ENCODE results near the gene REX1BD.

REX1BD gene

DNA sequence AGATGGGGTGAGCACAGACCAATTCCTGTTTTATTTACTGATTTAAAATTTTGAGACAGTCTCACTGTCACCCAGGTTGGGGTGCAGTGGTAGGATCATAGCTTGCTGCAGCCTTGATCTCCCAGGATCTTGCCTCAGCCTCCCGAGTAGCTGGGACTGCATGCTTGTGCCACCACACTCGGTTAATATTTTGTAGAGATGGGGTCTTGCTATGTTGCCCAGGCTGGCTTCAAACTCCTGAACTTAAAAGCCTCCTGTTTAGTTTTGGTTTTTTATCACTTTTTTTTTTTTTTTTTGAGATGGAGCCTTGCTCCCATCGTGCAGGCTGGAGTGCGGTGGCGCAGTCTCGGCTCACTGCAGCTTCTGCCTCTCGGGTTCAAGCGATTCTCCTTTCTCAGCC is 12.2 kb upstream of the REX1BD start (continued):
- TF ChIP-seq, protein P1, sequence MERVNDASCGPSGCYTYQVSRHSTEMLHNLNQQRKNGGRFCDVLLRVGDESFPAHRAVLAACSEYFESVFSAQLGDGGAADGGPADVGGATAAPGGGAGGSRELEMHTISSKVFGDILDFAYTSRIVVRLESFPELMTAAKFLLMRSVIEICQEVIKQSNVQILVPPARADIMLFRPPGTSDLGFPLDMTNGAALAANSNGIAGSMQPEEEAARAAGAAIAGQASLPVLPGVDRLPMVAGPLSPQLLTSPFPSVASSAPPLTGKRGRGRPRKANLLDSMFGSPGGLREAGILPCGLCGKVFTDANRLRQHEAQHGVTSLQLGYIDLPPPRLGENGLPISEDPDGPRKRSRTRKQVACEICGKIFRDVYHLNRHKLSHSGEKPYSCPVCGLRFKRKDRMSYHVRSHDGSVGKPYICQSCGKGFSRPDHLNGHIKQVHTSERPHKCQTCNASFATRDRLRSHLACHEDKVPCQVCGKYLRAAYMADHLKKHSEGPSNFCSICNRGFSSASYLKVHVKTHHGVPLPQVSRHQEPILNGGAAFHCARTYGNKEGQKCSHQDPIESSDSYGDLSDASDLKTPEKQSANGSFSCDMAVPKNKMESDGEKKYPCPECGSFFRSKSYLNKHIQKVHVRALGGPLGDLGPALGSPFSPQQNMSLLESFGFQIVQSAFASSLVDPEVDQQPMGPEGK (CRISPR knock-in tag; IDR thresholded peaks at IDR 0.05; ENCODE audit: borderline replicate concordance), result no peak
- TF ChIP-seq, protein P2, sequence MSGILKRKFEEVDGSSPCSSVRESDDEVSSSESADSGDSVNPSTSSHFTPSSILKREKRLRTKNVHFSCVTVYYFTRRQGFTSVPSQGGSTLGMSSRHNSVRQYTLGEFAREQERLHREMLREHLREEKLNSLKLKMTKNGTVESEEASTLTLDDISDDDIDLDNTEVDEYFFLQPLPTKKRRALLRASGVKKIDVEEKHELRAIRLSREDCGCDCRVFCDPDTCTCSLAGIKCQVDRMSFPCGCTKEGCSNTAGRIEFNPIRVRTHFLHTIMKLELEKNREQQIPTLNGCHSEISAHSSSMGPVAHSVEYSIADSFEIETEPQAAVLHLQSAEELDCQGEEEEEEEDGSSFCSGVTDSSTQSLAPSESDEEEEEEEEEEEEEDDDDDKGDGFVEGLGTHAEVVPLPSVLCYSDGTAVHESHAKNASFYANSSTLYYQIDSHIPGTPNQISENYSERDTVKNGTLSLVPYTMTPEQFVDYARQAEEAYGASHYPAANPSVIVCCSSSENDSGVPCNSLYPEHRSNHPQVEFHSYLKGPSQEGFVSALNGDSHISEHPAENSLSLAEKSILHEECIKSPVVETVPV (CRISPR knock-in tag; IDR thresholded peaks at IDR 0.05), result no peak
- no peak for TF ChIP-seq CSDC2 (CRISPR knock-in tag; IDR thresholded peaks at IDR 0.05)

DNA sequence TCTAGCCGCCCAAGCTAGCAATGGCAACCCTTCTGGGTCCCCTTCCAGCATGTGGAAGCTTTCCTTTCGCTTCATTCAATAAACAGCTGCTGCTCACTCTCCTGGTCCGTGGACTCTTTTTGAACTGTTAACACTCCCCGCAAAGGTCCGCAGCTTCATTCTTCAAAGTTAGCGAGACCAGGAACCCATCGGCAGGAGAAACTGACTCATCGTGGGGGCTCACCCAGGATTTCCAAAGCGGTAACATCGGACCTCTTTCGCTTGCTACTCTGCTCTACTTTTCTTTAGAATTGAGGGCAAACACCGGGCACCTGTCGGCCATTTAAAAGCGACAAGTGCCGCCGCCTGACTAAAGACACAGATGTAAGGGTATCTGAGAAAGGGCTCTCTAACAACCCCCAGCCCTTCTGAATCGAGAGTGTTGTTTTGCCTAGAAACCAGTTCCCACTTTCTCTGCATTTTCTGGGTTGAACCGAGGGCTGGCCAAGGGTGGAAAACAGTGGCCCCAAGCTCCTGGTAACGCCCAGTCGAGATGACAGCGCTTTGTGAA is 11.2 kb upstream of the REX1BD start:
- no peak for TF ChIP-seq BACH2 (CRISPR knock-in tag; IDR thresholded peaks at IDR 0.05; ENCODE audit: borderline replicate concordance)
- no peak for TF ChIP-seq ESRRG (CRISPR knock-in tag; IDR thresholded peaks at IDR 0.05)
- TF ChIP-seq RARB (CRISPR knock-in tag; IDR thresholded peaks at IDR 0.05), result no peak
- TF ChIP-seq TCF4 (CRISPR knock-in tag; IDR thresholded peaks at IDR 0.05; ENCODE audit: borderline replicate concordance), result no peak
- no peak for TF ChIP-seq ZFP3 (CRISPR knock-in tag; IDR thresholded peaks at IDR 0.05)
- TF ChIP-seq GLIS3 (CRISPR knock-in tag; IDR thresholded peaks at IDR 0.05), result no peak
- no peak for TF ChIP-seq ZNF8 (CRISPR knock-in tag; IDR thresholded peaks at IDR 0.05)
- TF ChIP-seq, protein P3, sequence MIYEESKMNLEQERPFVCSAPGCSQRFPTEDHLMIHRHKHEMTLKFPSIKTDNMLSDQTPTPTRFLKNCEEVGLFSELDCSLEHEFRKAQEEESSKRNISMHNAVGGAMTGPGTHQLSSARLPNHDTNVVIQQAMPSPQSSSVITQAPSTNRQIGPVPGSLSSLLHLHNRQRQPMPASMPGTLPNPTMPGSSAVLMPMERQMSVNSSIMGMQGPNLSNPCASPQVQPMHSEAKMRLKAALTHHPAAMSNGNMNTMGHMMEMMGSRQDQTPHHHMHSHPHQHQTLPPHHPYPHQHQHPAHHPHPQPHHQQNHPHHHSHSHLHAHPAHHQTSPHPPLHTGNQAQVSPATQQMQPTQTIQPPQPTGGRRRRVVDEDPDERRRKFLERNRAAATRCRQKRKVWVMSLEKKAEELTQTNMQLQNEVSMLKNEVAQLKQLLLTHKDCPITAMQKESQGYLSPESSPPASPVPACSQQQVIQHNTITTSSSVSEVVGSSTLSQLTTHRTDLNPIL (CRISPR knock-in tag; IDR thresholded peaks at IDR 0.05; ENCODE audit: low read depth), result no peak
- no peak for TF ChIP-seq PPARA (CRISPR knock-in tag; IDR thresholded peaks at IDR 0.05; ENCODE audit: borderline replicate concordance)
- TF ChIP-seq, protein P2 (CRISPR knock-in tag; IDR thresholded peaks at IDR 0.05), result no peak
- TF ChIP-seq, protein P1 (CRISPR knock-in tag; IDR thresholded peaks at IDR 0.05; ENCODE audit: borderline replicate concordance), result no peak
- TF ChIP-seq, protein P4, sequence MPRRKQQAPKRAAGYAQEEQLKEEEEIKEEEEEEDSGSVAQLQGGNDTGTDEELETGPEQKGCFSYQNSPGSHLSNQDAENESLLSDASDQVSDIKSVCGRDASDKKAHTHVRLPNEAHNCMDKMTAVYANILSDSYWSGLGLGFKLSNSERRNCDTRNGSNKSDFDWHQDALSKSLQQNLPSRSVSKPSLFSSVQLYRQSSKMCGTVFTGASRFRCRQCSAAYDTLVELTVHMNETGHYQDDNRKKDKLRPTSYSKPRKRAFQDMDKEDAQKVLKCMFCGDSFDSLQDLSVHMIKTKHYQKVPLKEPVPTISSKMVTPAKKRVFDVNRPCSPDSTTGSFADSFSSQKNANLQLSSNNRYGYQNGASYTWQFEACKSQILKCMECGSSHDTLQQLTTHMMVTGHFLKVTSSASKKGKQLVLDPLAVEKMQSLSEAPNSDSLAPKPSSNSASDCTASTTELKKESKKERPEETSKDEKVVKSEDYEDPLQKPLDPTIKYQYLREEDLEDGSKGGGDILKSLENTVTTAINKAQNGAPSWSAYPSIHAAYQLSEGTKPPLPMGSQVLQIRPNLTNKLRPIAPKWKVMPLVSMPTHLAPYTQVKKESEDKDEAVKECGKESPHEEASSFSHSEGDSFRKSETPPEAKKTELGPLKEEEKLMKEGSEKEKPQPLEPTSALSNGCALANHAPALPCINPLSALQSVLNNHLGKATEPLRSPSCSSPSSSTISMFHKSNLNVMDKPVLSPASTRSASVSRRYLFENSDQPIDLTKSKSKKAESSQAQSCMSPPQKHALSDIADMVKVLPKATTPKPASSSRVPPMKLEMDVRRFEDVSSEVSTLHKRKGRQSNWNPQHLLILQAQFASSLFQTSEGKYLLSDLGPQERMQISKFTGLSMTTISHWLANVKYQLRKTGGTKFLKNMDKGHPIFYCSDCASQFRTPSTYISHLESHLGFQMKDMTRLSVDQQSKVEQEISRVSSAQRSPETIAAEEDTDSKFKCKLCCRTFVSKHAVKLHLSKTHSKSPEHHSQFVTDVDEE (CRISPR knock-in tag; IDR thresholded peaks at IDR 0.05), result no peak
- no peak for TF ChIP-seq ZC3H10 (CRISPR knock-in tag; IDR thresholded peaks at IDR 0.05)
- TF ChIP-seq ZNF70 (CRISPR knock-in tag; IDR thresholded peaks at IDR 0.05), result no peak
- TF ChIP-seq, protein P5, sequence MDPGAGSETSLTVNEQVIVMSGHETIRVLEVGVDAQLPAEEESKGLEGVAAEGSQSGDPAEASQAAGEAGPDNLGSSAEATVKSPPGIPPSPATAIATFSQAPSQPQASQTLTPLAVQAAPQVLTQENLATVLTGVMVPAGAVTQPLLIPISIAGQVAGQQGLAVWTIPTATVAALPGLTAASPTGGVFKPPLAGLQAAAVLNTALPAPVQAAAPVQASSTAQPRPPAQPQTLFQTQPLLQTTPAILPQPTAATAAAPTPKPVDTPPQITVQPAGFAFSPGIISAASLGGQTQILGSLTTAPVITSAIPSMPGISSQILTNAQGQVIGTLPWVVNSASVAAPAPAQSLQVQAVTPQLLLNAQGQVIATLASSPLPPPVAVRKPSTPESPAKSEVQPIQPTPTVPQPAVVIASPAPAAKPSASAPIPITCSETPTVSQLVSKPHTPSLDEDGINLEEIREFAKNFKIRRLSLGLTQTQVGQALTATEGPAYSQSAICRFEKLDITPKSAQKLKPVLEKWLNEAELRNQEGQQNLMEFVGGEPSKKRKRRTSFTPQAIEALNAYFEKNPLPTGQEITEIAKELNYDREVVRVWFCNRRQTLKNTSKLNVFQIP (CRISPR knock-in tag; IDR thresholded peaks at IDR 0.05; ENCODE audit: borderline replicate concordance, low read depth), result no peak
- TF ChIP-seq ARNTL (CRISPR knock-in tag; IDR thresholded peaks at IDR 0.05; ENCODE audit: borderline replicate concordance, low read depth), result no peak
- TF ChIP-seq ISL1 (CRISPR knock-in tag; IDR thresholded peaks at IDR 0.05), result no peak
- no peak for TF ChIP-seq ZFP30 (CRISPR knock-in tag; IDR thresholded peaks at IDR 0.05)
- no peak for TF ChIP-seq SNAI2 (CRISPR knock-in tag; IDR thresholded peaks at IDR 0.05)
- no peak for TF ChIP-seq CSDC2 (CRISPR knock-in tag; IDR thresholded peaks at IDR 0.05)
- ATAC-seq, result no peak
